ENCODE measurements around the gene HK1.

Gene HK1

DNA sequence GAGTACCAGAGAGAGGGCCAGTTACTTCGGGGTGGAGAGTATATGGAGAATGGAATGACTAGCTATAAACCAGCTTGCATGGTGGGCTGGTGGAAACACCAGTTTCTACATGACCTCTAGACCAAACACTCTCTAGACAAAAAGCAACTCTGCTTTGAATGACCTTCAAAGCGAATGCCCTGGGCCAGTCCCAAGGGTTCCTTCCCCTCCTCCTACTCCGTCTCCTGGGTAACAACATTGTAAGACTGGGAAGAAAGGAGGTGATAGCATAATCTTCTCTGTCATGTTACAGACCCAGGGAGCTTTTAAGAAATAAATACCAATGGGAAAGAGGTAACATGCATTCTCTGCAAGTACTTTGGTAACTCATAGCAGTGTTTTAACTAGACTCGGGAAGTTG, 7.4 kb downstream of the HK1 start:
- no peak overlapping the region for H3K4me3 ChIP-seq (ENCODE audit: low read length)
- no peak for DNase-seq (ENCODE audit: low read depth)
- TF ChIP-seq, protein P1, sequence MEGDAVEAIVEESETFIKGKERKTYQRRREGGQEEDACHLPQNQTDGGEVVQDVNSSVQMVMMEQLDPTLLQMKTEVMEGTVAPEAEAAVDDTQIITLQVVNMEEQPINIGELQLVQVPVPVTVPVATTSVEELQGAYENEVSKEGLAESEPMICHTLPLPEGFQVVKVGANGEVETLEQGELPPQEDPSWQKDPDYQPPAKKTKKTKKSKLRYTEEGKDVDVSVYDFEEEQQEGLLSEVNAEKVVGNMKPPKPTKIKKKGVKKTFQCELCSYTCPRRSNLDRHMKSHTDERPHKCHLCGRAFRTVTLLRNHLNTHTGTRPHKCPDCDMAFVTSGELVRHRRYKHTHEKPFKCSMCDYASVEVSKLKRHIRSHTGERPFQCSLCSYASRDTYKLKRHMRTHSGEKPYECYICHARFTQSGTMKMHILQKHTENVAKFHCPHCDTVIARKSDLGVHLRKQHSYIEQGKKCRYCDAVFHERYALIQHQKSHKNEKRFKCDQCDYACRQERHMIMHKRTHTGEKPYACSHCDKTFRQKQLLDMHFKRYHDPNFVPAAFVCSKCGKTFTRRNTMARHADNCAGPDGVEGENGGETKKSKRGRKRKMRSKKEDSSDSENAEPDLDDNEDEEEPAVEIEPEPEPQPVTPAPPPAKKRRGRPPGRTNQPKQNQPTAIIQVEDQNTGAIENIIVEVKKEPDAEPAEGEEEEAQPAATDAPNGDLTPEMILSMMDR (conservative IDR thresholded peaks at IDR 0.05; ENCODE audit: low read depth, low read length): no peak

DNA sequence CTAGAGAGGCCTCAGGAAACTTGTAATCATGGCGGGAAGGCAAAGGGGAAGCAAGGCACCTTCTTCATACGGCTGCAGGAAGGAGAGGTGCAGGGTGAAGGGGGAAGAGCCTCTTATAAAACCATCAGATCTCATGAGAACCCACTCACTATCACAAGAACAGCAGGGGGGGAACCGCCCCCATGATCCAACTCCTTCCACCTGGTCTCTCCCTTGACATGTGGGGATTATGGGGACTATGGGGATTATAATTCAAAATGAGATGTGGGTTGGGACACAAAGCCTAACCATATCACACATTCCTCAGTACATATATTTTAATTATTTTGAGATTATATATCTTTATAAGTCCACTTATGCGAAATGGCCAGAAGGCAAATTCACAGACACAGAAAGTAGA, 8.9 kb downstream of the HK1 start:
- DNase-seq (ENCODE audit: low read depth): no peak
- H3K4me3 ChIP-seq (ENCODE audit: low read length): no peak overlapping the region
- TF ChIP-seq, protein P1 (conservative IDR thresholded peaks at IDR 0.05; ENCODE audit: low read depth, low read length): no peak

DNA sequence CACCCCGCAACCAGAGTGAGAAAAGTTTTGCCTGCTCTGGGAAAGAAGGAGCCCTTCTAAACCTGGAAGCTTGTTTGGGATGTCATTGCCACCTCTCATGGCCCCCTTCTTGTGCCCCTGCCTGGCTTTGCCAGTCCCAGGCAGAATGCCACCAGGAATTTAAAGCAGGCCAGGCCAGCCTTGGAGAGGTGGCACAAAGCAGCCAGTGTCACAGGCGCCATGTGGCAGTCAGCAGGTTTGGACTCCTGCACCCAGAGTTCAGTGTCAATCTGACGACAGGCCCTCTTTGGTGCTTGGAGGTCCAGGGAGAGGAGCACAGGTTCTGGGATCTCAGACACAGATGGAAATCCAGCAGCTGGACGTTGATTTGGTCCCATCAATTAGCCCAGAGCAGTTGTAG, 12.7 kb downstream of the HK1 start:
- H3K4me3 ChIP-seq (ENCODE audit: low read length): no peak overlapping the region
- TF ChIP-seq, protein P1 (conservative IDR thresholded peaks at IDR 0.05; ENCODE audit: low read depth, low read length): no peak
- no peak for DNase-seq (ENCODE audit: low read depth)

DNA sequence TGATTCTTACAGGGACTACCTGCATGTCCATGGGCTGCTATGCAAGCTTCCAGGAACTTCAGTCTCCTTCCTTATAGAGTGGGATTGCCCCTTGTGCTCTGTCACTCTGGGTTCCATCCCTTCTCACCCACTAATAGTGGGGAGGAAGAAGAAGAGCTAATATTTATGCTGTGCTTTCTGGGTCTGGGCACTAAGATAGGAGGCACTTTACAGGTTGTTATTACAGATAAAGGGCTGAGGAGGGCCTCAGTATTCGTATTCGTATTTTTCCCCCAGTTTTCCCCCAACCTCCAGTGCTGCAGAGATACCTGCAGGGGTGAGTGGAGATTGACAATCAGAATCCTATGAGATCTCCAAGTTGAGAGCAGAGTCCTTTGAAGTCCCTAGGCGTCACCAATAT, 14.2 kb downstream of the HK1 start:
- DNase-seq (ENCODE audit: low read depth): no peak
- TF ChIP-seq, protein P1 (conservative IDR thresholded peaks at IDR 0.05; ENCODE audit: low read depth, low read length): no peak
- no peak overlapping the region for H3K4me3 ChIP-seq (ENCODE audit: low read length)

DNA sequence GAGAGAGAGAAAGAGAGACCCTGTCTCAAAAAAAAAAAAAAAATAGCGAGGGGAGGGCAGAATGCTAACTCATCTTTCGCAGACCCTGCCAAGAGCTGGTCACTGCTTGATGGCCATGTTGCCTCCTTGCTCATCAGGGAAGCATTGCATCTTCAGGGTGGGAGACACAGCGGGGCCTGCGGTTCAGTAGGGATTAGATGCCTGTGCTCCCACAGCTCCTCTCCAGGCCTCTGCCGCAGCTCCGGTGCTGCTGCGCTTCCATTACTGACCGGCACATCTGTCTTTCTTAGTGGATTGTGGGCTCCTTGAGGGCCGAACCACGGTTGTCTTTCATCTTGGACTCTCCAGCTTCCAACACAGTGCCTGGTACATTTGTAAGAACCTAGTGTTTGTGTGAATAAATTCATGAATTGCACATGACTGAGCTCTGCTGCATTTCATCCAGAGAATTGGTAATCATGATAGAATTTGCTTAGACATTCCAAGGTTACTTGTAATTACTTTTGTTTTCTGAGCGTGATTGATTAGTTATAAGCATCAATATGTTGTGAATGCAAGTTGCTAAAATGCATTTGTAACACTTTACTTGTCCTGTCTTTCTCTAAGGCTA, 16.8 kb downstream of the HK1 start:
- H3K4me3 ChIP-seq (ENCODE audit: low read length): no peak overlapping the region
- DNase-seq (ENCODE audit: low read depth): no peak
- TF ChIP-seq, protein P1 (conservative IDR thresholded peaks at IDR 0.05; ENCODE audit: low read depth, low read length): no peak

DNA sequence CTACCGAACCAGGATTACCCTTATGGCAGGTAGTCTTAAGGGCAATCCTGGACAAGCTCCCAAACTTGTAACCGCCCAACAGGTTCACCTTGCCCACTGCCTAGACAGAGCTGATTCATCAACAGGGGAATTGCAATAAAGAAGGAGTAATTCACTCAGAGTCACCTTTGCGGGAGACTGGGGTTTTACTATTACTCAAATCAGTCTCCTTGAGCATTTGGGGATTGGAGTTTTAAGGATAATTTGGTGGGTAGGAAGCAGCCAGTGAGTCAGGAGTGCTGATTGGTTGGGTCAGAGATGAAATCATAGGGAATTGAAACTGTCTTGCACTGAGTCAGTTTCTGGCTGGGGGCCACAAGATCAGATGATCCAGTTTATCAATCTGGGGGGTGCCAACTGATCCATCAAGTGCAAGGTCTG, 25.3 kb downstream of the HK1 start:
- TF ChIP-seq, protein P1 (conservative IDR thresholded peaks at IDR 0.05; ENCODE audit: low read depth, low read length): no peak
- H3K4me3 ChIP-seq (ENCODE audit: low read length): no peak overlapping the region
- no peak for DNase-seq (ENCODE audit: low read depth)

DNA sequence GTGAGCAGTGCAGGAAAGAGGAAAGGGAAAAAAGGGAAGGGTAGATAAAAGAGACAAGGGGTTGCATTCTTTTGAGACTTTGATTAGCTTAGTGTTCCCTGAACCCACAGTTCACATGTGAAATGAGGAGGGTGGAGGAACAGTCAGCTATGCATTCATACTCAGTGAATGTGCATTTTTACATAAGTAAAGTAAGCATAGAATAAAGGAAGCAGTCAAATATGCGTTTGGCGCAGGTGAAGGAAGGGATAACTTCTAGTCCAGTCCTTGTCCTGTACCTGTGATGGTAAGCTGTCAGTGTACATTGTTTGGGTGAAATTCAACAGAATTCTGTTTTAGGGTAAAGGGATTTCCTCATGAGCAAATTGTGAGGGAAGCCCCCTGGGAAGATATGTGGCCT, 28.1 kb downstream of the HK1 start:
- no peak for DNase-seq (ENCODE audit: low read depth)
- H3K4me3 ChIP-seq (ENCODE audit: low read length): no peak overlapping the region
- TF ChIP-seq, protein P1 (conservative IDR thresholded peaks at IDR 0.05; ENCODE audit: low read depth, low read length): no peak
